NCI-H226 (cell line): ENCODE measurements around the gene MARK3.
A peak's percentile ranks its signal among the peaks of the same experiment; 100 is the strongest.

Experiments
- DNase-seq: peaks from one replicate; pipeline ENCODE4 v3.0.0-alpha.2; 2015

The MARK3 gene

GRCh38 chr14:103443111-103443510 is 57.9 kb downstream of the MARK3 start:
- no peak for DNase-seq

GRCh38 chr14:103444837-103445524 is 59.8 kb downstream of the MARK3 start:
- peak; percentile 76 for DNase-seq

GRCh38 chr14:103445806-103446205 is 60.6 kb downstream of the MARK3 start:
- no peak for DNase-seq

- no peak for DNase-seq
Measured at GRCh38 chr14:103448097-103448496, 62.9 kb downstream of the MARK3 start.

GRCh38 chr14:103449634-103450161 is 64.5 kb downstream of the MARK3 start:
- no peak for DNase-seq

- no peak for DNase-seq
Measured at GRCh38 chr14:103450416-103450815, 65.2 kb downstream of the MARK3 start.

- DNase-seq = no peak
Measured at GRCh38 chr14:103451401-103451800, 66.2 kb downstream of the MARK3 start.

- DNase-seq = no peak
Measured at GRCh38 chr14:103453791-103454190, 68.6 kb downstream of the MARK3 start.

- DNase-seq = no peak
Measured at GRCh38 chr14:103456167-103456835, 71.1 kb downstream of the MARK3 start.

GRCh38 chr14:103460415-103460814 is 75.2 kb downstream of the MARK3 start:
- no peak for DNase-seq

GRCh38 chr14:103463149-103463548 is 77.9 kb downstream of the MARK3 start:
- no peak for DNase-seq

GRCh38 chr14:103463851-103464250 is 78.6 kb downstream of the MARK3 start:
- DNase-seq = no peak

- DNase-seq = no peak
Measured at GRCh38 chr14:103472939-103473338, 87.7 kb downstream of the MARK3 start.

- no peak for DNase-seq
Measured at GRCh38 chr14:103474893-103475292, 89.7 kb downstream of the MARK3 start.

- no peak for DNase-seq
Measured at GRCh38 chr14:103476065-103476464, 90.8 kb downstream of the MARK3 start.

- no peak for DNase-seq
Measured at GRCh38 chr14:103476631-103477030, 91.4 kb downstream of the MARK3 start.

- DNase-seq = no peak
Measured at GRCh38 chr14:103480595-103480994, 95.4 kb downstream of the MARK3 start.

GRCh38 chr14:103483600-103483999 is 98.4 kb downstream of the MARK3 start:
- DNase-seq = peak; percentile 84

GRCh38 chr14:103485504-103485903 is 100.3 kb downstream of the MARK3 start:
- DNase-seq = no peak

GRCh38 chr14:103488071-103488470 is 102.9 kb downstream of the MARK3 start:
- no peak for DNase-seq

- no peak for DNase-seq
Measured at GRCh38 chr14:103488960-103489359, 103.7 kb downstream of the MARK3 start.

GRCh38 chr14:103489621-103490020 is 104.4 kb downstream of the MARK3 start:
- DNase-seq = no peak

- DNase-seq = no peak
Measured at GRCh38 chr14:103491691-103492090, 106.5 kb downstream of the MARK3 start.

GRCh38 chr14:103492156-103492925 is 107.1 kb downstream of the MARK3 start:
- DNase-seq = no peak
